ENCODE data around the gene APEX1.

The APEX1 gene

DNA sequence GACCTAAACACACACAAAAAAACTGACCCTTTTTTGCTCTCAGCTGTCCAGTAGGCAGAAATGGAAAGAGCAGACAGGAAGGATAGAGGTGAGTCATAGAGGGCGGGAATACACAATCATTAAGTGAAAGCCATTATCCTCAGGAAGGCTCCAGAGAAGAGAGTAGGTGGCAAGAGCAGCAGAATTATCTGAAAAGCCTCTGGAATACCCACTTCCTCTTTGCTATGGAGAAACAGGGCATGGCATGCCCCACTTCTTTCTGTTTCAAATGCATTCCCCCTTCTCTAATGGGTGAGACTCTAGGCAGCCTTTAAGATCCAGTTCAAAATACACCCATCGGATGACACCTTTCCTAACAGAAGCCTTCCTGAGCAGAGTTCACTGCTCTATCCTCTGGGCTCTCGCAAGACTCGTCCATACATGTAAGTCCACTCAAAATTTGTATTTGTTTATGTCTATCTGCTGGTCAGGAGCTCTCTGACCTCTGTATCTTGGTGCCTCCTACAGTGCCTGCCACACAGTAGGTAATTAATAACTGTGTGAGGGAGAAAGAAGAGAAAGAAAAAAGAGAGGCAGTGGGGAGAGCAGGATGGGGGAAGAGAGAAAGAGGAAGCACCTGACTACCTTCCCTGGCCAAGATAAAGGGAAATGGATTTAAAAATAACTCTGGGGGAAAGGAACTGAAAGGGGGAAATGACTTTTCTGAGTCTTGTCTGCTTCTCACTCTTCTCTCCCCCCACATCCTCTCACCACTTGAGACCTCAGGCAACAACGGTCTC is 27.6 kb upstream of the APEX1 start:
- Histone ChIP-seq H3K27ac (replicated peaks) (peak overlapping the region; percentile 85), H3K4me3 (replicated peaks; ENCODE audit: insufficient read depth, low read length) (peak overlapping the region; percentile 34), H3K27me3 (ENCODE audit: insufficient read depth, poor library complexity, severe bottlenecking) (no peaks in the 10 kb centered on the region)
- peak; percentile 63 to 74 for DNase-seq (ENCODE audit: low read depth in 1 of 2, low spot score in 1 of 2)
- TF ChIP-seq SPI1 (IDR thresholded peaks at IDR 0.05; ENCODE audit: borderline replicate concordance, low read depth), result peak; percentile 94
- no peak for TF ChIP-seq GABPA (IDR thresholded peaks at IDR 0.05; ENCODE audit: low read depth)

DNA sequence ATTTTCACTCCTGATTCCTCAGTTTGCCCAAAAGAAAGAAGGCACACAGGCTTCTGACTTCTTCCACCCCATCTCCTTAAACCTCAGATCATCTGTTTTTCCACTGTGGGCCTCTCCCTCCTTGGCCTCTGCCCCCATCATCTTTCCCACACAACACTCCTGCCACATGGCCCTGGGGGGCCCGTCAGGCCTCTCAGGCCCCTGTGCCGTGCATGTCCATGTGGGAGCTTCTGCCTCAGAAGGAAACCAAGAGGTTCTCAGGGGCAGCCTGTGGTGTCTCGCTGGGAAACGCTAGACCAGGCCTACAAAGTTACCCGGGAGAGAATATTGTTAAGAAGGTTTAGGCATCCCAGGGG is 27.0 kb upstream of the APEX1 start:
- TF ChIP-seq, protein P1, sequence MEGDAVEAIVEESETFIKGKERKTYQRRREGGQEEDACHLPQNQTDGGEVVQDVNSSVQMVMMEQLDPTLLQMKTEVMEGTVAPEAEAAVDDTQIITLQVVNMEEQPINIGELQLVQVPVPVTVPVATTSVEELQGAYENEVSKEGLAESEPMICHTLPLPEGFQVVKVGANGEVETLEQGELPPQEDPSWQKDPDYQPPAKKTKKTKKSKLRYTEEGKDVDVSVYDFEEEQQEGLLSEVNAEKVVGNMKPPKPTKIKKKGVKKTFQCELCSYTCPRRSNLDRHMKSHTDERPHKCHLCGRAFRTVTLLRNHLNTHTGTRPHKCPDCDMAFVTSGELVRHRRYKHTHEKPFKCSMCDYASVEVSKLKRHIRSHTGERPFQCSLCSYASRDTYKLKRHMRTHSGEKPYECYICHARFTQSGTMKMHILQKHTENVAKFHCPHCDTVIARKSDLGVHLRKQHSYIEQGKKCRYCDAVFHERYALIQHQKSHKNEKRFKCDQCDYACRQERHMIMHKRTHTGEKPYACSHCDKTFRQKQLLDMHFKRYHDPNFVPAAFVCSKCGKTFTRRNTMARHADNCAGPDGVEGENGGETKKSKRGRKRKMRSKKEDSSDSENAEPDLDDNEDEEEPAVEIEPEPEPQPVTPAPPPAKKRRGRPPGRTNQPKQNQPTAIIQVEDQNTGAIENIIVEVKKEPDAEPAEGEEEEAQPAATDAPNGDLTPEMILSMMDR (IDR thresholded peaks at IDR 0.05; ENCODE audit: insufficient read depth, low read length), result no peak
- TF ChIP-seq SPI1 (IDR thresholded peaks at IDR 0.05; ENCODE audit: borderline replicate concordance, low read depth), result no peak
- no peak for TF ChIP-seq POLR2AphosphoS5 (IDR thresholded peaks at IDR 0.05; ENCODE audit: low read depth)
- TF ChIP-seq GABPA (IDR thresholded peaks at IDR 0.05; ENCODE audit: low read depth), result no peak
- TF ChIP-seq, protein P2, sequence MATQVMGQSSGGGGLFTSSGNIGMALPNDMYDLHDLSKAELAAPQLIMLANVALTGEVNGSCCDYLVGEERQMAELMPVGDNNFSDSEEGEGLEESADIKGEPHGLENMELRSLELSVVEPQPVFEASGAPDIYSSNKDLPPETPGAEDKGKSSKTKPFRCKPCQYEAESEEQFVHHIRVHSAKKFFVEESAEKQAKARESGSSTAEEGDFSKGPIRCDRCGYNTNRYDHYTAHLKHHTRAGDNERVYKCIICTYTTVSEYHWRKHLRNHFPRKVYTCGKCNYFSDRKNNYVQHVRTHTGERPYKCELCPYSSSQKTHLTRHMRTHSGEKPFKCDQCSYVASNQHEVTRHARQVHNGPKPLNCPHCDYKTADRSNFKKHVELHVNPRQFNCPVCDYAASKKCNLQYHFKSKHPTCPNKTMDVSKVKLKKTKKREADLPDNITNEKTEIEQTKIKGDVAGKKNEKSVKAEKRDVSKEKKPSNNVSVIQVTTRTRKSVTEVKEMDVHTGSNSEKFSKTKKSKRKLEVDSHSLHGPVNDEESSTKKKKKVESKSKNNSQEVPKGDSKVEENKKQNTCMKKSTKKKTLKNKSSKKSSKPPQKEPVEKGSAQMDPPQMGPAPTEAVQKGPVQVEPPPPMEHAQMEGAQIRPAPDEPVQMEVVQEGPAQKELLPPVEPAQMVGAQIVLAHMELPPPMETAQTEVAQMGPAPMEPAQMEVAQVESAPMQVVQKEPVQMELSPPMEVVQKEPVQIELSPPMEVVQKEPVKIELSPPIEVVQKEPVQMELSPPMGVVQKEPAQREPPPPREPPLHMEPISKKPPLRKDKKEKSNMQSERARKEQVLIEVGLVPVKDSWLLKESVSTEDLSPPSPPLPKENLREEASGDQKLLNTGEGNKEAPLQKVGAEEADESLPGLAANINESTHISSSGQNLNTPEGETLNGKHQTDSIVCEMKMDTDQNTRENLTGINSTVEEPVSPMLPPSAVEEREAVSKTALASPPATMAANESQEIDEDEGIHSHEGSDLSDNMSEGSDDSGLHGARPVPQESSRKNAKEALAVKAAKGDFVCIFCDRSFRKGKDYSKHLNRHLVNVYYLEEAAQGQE (IDR thresholded peaks at IDR 0.05; ENCODE audit: insufficient replicate concordance, low read depth), result no peak
- DNase-seq (ENCODE audit: low read depth in 1 of 2, low spot score in 1 of 2), result no peak
- H3K27ac ChIP-seq (replicated peaks), result peak overlapping the region; percentile 85
- peak overlapping the region; percentile 34 for H3K4me3 ChIP-seq (replicated peaks; ENCODE audit: insufficient read depth, low read length)
- no peaks in the 10 kb centered on the region for H3K27me3 ChIP-seq (ENCODE audit: insufficient read depth, poor library complexity, severe bottlenecking)

DNA sequence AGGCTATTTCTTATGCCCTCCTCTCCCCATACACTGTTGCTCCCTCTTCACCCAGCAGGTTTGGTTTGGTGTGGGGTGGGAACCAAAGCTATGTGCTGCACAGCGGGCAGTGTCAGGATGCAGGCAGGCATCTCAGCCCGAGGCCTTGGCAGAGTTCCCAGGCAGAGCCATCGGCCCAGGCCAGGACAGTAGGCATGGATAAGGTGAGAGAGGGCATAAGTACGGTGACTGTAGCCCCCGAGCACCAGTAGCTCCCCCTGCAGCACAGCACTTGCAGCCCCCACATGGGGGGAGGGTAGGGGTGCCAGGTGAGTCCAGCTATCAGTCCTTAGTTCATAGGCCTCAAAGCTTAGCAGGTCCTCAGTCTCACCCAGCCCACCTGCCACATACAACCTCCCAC is 26.2 kb upstream of the APEX1 start:
- TF ChIP-seq, protein P1 (IDR thresholded peaks at IDR 0.05; ENCODE audit: insufficient read depth, low read length), result no peak
- TF ChIP-seq GABPA (IDR thresholded peaks at IDR 0.05; ENCODE audit: low read depth) (no peak), SPI1 (IDR thresholded peaks at IDR 0.05; ENCODE audit: borderline replicate concordance, low read depth) (no peak), POLR2AphosphoS5 (IDR thresholded peaks at IDR 0.05; ENCODE audit: low read depth) (no peak)
- TF ChIP-seq, protein P2 (IDR thresholded peaks at IDR 0.05; ENCODE audit: insufficient replicate concordance, low read depth), result no peak
- Histone ChIP-seq H3K27me3 (ENCODE audit: insufficient read depth, poor library complexity, severe bottlenecking) (no peaks in the 10 kb centered on the region), H3K27ac (replicated peaks) (peak overlapping the region; percentile 85), H3K4me3 (replicated peaks; ENCODE audit: insufficient read depth, low read length) (no peak overlapping the region)
- no peak for DNase-seq (ENCODE audit: low read depth in 1 of 2, low spot score in 1 of 2)

DNA sequence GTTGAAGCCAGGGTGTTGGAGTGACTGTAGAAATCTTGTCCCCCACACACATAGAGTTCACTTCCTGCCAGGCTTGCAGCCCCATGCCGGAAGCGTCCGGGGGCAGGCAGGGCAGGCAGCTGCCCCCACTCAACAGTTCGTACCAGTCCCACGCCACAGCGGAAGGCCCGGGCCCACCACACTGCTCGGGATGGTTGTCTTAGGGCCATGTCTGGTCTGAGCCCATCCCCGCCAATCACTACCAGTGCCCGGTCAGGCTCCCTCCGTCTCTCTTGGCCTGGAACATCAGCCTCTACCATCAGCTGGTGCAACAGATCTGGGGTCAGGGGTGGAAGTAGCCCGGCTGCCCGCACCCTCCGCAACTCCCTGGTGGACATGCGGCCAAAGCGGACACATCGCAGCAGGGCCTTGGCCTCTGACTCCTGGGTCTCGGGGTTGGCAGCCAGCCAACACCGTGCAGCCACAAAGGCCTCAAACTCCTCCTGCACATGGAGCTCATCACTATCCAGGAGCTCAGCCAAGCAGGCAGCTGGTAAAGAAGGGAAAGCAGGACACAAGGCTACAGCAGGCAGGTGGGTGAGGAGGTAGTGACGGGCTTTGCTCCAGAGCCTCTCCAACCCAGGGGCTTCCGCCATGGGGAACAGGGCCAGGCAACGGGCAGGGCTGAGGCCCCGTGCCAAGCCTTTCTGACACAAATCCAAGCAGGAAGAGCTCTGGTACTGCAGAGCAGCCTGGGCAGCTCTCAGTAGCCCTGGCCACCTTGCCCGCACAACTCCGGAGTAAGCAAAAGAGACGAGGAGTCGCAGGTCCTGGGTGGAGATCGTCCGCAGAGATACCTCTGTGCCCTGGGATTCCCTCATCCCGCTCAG is 25.0 kb upstream of the APEX1 start:
- TF ChIP-seq POLR2AphosphoS5 (IDR thresholded peaks at IDR 0.05; ENCODE audit: low read depth), result no peak
- TF ChIP-seq, protein P1 (IDR thresholded peaks at IDR 0.05; ENCODE audit: insufficient read depth, low read length), result no peak
- no peak for TF ChIP-seq SPI1 (IDR thresholded peaks at IDR 0.05; ENCODE audit: borderline replicate concordance, low read depth)
- no peak for TF ChIP-seq GABPA (IDR thresholded peaks at IDR 0.05; ENCODE audit: low read depth)
- TF ChIP-seq, protein P2 (IDR thresholded peaks at IDR 0.05; ENCODE audit: insufficient replicate concordance, low read depth), result no peak
- H3K27me3 ChIP-seq (ENCODE audit: insufficient read depth, poor library complexity, severe bottlenecking), result no peaks in the 10 kb centered on the region
- H3K4me3 ChIP-seq (replicated peaks; ENCODE audit: insufficient read depth, low read length), result no peak overlapping the region
- H3K27ac ChIP-seq (replicated peaks), result no peak overlapping the region
- no peak for DNase-seq (ENCODE audit: low read depth in 1 of 2, low spot score in 1 of 2)

Data from HL-60 (cell line).